ENCODE results near the gene STK26.

Gene STK26

GRCh38 chrX:132101206-132101605 is 78.1 kb downstream of the STK26 start:
- no peak for DNase-seq

- DNase-seq: no peak
Measured at GRCh38 chrX:132101799-132102198, 78.7 kb downstream of the STK26 start.

GRCh38 chrX:132107291-132107690 is 84.2 kb downstream of the STK26 start:
- DNase-seq: no peak

- no peak for DNase-seq
Measured at GRCh38 chrX:132114607-132115006, 91.5 kb downstream of the STK26 start.

- DNase-seq: no peak
Measured at GRCh38 chrX:132115792-132116191, 92.7 kb downstream of the STK26 start.

GRCh38 chrX:132118358-132118757 is 95.3 kb downstream of the STK26 start:
- no peak for DNase-seq

- no peak for DNase-seq
Measured at GRCh38 chrX:132119283-132119682, 96.2 kb downstream of the STK26 start.

- no peak for DNase-seq
Measured at GRCh38 chrX:132119821-132120515, 96.9 kb downstream of the STK26 start.

- DNase-seq: no peak
Measured at GRCh38 chrX:132120913-132121312, 97.8 kb downstream of the STK26 start.

All from CD4-positive, alpha-beta T cell treated with Interleukin-17A for 1 hour (primary cell).